ENCODE measurements around the gene MYH11.

Gene MYH11

DNA sequence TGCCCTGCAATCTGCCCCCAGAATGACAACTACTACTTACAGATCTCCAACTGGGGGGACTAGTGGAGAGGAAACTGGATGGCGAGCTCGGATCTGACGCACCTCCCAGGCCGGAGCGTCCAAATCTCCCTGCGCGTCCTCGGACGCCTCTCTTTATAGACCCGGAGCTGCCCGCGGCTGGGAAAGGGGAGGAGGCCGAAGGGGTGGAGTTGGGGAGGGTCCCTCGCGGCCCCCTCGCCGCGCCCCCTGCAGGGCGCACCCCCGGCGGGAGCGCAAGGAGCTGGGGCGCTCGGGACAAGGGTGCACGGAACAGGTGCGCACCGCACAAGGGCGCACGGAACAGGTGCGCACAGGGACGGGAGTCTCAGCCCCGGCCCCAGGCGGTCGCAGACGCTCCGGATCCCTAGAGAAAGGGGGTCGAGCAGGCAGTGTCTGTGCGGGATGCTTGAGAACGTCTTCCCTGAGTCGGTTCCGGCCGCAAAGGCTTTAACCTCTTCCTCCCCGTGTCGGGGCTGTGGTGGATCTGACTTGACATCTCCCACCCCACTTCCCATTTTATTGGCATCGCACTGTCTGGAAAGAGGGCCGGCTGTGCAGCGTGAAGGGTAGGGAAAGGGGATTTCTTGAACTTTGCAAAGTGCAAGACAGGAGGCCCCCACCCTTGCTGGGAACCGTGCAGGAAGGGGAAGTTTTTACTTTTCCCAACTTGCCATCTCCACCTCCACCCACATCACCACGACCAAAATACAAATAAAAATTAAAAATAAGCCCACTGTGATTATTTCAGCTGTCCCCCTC is at the start of gene MYH11:
TSS of gene MYH11 (minus strand) at position 128 of the 798 bp plus-strand sequence. CDS start 18,776 bp downstream, outside the sequence.
- DNase-seq, result no peak

DNA sequence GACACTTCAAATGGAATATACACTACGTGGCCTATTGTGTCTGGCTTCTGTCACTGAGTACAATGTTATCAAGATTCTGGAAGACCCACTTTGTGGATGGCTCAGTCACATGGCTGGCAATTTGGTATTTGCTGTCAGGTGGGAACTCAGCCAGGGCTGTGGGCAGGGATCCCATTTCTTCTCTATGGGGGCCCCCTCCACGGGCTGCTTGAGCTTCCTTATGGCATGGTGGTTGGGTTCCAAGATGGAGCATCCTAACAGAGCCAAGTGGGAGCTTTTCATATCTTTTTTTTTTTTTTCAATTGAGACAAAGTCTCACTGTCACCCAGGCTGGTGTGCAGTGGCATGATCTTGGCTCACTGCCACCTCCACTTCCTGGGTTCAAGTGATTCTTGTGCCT is 49.6 kb upstream of the MYH11 start:
- DNase-seq, result no peak

DNA sequence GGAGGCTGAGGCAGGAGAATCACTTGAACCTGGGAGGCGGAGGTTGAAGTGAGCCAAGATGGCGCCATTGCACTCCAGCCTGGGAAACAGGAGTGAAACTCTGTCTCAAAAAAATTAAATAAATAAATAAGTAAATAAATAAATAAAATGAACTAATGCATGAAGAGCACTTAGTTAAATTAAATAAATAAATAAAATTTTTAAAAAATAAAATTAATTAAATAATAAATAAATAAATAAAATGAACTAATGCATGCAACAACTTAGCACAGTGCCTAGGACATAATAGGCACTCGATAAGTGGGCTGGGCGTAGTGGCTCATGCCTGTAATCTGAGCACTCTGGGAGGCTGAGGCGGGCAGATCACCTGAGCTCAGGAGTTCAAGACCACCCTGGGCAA is 47.1 kb upstream of the MYH11 start:
- DNase-seq, result no peak

DNA sequence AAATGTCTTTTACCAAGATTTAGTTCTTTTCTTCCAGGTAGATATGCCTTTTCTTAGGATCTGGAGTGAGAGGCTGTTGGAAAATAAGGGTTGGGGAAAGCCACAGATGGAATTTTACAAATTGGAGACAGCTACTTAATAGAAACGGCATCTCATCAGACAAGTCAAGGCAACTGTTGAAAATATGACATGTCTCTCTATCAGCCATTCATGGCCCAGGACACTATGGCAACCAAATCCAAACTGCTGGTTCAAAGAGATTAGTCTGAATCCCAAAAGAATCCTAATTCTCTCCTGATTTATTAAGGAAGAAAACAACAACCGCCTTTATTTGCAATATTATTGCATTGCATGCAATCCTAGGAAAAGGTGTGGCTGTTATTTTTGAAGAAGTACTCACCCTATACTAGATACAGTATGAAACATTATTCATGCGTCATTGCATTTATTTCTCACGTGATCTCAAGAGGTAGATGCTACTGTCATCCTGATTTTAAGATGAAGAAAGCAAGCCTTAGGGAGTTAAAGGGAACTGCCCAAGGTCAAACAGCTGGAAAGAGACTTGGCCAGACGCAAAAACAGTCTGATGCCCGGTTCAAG is 44.2 kb upstream of the MYH11 start:
- no peak for DNase-seq

DNA sequence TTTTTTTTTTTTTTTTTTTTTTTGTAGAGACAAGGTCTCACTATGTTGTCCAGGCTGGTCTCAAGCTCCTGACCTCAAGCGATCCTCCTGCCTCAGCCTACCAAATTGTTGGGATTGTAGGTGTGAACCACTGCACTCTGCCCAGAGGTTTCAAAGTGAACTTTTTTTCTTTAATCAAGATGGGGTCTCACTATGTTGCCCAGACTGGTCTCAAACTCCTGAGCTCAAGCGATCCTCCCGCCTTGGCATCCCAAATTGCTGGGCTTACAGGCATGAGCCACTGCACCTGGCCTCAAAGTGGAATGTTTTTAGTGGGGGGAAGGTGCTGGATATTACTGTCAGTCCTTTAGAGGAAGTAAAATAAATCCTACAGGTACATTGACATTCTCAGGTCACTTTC is 43.5 kb upstream of the MYH11 start:
- no peak for DNase-seq

DNA sequence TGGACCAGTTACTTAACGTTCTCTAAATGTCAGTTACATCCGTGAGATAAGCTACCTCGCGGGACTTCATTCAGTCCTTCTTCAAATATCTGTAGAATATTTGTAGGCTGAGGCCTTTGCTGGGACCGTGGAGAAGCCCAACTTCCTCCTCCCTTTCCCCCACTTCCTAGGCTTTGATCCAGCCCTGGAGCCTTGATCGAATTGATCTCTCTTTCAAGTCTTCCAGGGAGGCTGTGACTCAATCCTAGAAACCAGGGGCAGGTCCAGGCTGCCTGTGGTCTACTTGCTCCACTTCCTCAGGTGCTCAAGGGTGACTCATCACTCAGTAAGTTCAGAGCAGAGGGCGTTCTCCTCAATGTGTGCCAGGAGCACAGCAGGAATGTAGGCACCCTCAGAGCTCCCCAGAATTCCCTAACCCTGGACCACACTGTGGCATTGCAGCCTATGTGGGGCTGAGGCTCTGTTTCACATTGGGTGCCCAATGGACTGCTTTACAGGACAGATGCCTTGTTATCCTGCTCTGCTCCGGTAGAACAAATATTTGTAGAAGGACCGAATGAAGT is 42.8 kb upstream of the MYH11 start:
- no peak for DNase-seq

DNA sequence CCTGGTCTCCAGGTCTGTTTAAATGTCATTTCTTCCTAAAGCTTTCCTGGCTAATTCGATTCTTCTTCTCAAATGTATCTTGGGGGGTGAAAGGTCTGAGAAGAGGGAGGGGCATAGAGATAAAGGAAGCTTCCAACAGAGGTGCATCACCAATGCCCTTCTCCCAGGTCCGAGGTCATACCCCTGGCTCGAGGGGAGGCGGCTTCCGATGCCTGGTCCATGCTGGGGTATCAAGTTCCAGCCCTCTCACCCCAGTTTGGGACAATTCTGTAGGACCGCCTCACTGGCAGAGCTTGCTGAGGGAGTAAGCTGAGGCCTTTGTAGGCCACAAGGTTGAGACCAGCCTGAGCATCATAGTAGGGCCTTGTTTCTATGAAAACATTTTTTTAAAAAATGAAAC is 41.8 kb upstream of the MYH11 start:
- no peak for DNase-seq

DNA sequence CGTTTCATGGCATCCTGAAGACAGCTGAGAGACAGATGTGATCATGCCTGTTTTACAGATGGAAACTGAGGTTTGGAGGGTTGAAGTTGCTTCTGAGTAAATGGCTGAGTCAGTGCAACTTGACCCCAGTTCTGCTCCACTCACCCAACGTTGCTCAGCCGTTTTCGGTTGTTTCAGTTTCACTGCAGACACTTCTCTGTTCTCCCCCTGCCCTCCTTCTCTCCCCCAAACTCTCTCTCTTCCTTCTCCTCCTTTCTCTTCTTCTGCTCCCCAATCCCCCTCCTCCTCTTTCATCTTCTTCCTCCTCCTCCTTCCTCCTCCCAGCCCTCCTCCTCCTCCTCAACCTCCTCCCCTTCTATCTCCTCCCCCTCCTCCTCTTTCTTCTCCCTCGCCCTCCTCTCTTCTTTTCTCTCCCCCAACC is 41.0 kb upstream of the MYH11 start:
- DNase-seq, result no peak

DNA sequence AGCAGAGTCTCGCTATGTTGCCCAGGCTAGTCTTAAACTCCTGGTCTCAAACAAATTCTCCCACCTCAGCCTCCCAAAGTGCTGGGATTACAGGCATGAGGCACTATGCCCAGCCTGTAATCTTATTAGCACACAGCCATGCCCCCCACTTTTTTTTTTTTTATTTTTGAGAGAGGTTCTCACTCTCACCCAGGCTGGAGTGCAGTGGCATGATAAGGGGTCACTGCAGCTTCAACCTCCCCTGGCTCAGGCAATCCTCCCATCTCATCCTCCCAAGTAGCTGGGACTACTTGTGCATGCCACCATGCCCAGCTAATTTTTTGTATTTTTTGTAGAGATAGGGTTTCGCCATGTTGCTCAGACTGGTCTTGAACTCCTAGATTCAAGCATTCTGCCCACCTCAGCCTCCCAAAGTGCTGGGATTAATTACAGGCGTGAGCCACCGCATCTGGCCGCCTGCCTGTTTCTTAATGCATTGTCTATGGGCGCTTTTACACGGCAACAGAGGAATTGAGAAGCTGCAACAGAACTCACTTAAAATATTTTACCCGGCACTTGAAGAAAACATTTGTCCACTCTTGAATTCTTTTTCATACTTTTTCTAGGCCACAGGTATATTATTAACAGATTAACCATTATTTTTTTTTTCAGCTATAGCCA is 40.4 kb upstream of the MYH11 start:
- DNase-seq, result no peak

DNA sequence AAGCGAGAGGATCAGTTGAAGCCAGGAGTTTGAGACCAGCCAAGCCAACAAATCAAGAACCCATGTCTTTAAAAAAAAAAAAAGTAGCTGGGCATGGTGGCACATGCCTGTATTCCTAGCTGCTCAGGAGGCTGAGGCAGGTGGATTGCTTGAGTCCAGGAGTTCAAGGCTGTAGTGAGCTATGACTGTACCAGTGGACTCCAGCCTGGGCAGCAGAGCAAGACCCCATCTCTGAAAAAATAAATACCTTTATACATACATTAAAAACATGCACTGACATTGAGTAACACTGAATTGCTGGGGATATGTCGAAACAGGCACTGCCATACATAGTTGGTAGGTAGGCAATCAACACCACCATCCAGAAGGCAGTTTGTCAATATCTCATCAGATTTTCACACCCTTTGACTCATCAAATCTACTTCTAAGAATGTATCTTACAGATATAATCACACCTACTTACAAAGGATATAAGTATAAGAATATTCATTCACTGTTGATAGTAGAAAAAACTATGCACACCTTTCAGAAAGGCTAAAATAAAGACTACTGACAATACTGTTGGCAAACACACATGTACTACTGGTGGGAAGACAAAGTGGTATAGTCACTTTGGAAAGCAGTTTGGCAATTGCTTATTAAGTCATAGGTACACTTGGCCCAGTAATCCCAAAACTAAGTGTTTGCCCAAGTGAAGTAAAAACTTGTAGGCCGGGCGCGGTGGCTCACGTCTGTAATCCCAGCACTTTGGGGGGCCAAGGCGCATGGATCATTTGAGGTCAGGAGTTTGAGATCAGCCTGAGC is 37.9 kb upstream of the MYH11 start:
- DNase-seq, result no peak

DNA sequence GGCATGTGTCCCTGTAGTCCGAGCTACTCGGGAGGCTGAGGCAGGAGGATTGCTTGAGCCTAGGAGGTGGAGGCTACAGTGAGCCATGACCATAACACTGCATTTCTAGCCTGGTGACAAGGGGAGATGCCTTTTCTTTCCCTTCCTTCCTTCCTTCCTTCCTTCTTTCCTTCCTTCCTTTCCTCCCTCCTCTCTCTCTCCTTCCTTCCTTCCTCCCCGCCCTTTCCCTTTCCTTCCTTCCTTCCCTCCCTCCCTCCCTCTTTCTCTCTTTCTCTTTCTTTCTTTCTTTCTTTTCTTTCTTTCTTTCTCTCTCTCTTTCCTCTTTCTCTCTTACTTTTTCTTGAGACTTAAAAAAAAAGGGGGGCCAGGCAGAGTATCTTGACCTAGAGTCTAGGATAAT is 34.7 kb upstream of the MYH11 start:
- DNase-seq, result no peak

DNA sequence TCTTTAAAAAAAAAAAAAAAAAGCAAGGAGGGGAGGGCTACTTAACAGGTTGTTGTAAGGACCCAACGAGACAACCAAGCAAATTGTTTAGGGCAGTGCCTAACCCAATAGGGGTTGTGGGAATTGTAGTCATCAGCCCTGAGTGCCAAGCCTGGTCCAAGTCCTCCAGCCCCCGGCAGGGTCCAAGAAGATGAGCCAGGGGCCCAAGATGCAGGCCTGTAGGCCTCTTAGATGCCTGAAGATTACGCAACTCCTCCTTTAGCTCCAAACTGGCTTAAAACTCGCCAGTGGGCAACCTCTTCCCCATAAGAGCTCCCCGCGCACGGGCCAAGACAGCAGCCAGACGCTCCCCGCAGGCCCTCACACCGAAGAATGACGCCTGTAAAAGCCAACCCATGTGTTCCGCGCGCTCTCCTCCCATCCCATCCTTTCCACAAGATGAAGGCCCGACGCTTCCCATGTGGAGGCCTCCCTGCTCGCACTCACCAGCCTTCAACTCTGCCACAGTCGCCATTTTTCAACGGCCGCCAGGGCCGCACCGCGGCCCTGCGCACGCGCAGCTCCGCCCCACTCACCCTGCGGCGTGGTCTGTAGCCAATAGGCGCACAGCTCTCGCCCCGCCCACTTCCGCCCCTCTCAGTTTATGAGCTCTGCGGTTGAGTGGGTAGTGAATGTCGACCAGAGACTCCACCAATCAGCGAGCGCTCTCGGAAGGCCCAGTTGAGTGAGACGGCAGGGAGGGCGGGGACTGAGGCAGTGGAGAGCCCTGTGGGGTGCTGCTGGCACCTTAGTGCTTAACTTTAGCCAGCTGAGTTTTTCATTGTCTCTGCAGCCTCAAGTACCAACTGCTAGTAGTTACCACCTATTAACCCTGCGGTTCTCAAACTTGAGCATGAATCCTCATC is 31.5 kb upstream of the MYH11 start, which contains the start of gene CEP20:
TSS of gene CEP20 (minus strand) at position 532 of the 905 bp plus-strand sequence. CDS start at position 514, 18 bp downstream.
- peak; percentile 99 for DNase-seq

DNA sequence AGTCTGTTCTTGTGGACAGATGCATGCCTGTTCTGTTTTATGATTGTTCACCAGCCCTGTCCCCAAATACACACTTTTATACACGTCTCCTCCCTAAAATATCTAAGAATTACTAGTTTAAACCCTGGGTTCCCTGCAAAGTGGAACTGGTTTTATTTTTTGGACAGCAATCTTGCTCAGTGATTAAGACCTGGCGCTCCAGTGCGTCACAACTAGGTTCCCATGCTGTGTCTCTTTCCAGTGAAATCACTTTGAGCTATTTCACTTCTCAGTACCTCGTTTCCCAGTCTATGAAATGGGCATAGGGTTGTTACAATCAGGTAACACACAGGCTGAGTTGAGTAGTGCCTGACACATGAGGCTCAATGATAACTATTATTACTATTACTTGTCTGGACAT is 30.5 kb upstream of the MYH11 start:
- no peak for DNase-seq

DNA sequence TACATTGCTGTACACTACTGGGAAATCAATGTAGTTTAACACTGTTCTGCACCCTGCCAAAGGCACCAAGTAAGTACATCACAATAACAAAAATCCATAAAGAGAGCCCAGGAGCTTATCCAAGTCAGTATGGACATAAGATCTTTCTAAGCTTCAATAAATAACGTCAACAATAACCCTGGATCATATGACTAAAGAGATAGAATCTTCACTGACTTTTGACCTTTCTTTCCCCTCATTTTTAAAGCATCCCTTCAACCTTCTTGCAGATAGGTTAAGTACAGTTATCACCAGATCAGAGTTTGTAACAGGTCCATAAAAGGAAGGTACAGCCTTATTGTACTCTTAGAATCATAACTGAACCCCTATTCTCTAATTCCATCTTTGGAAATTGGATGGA is 29.2 kb upstream of the MYH11 start:
- no peak for DNase-seq

DNA sequence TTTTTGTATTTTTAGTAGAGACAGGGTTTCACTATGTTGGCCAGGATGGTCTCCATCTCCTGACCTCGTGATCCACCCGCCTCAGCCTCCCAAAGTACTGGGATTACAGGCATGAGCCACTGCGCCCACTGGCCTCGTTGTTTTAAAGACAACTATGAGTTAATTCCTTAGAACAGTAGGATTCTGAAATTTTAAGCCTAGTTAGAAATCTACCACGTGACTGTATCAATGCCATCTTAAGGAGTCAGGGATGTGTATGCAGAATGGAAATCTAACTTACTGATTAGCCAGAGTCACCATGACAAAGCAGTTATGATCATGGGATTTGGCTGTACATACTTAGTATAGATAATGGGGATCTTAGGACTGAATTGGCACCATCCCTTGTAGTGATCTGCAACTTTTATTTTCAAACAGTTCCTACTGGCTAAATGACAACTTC is 28.8 kb upstream of the MYH11 start:
- no peak for DNase-seq

DNA sequence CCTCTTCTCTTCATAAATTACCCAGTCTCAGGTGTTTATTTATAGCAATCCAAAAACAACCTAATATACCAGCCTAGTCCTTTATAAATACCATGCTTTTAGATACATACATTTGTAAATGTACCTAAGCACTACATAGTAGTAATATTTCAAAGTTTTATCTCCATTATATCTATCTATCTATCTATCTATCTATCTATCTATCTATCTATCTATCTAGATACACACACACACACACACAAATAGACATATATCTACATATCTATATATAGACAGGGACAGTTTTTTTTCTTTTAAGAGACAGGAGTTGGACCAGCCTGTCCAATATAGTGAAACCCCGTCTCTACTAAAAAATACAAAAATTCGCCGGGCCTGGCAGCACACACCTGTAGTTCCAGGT is 25.7 kb upstream of the MYH11 start:
- DNase-seq, result no peak

DNA sequence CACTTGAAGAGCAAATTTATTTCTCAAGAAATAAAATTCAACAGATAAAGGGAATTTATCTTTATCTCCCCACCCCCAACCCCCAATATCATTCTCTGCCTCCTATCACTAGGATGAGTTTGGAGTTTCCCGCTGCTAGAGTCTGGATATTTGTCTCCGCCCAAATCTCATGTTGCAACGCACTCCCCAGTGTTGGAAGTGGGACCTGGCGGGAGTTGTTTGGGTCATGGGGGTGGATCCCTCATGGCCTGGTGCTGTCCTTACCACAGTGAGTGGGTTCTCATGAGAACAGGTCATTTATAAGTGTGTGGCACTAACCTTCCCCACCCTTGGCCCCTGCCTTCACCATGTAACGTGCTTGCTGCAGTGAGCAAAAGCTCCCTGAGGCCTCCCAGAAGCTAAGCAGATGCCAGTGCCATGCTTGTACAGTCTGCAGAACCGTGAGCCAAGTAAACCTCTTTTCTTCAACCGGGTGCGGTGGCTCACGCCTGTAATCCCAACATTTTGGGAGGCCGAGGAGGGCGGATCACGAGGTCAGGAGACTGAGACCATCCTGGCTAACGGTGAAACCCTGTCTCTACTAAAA is 25.1 kb upstream of the MYH11 start:
- no peak for DNase-seq

DNA sequence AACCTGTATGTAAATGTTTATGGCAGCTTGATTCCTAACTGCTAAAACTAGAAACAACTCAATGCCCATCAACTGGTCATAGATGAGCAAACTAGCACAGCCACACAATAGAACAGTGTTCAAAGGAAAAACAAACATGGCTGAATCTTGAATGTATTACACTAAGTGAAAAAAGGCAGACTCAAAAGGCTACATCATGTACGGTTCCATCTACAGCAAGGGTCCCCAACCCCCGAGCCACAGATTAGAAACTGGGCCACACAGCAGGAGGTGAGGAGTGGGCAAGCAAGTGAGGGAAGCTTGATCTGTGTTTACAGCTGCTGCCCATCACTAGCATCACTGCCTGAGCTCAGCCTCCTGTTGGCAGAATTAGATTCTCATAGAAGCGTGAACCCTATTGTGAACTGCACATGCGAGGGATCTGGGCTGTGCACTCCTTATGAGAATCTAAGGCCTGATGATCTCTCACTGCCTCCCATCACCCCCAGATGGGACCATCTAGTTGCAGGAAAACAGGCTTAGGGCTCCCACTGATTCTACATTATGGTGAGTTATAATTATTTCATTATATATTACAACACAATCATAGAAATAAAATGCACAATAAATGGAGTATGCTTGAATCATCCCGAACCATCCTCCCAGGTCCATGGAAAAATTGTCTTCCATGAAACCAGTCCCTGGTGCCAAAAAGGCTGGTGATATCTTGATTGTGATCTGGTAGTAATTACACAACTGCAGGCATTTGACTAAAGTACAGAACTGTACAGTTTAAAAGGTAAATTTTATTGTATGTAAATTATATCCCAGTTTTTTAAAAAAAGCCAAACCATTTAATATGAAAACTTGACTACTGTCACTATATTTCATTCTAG is 23.8 kb upstream of the MYH11 start:
- DNase-seq, result no peak

DNA sequence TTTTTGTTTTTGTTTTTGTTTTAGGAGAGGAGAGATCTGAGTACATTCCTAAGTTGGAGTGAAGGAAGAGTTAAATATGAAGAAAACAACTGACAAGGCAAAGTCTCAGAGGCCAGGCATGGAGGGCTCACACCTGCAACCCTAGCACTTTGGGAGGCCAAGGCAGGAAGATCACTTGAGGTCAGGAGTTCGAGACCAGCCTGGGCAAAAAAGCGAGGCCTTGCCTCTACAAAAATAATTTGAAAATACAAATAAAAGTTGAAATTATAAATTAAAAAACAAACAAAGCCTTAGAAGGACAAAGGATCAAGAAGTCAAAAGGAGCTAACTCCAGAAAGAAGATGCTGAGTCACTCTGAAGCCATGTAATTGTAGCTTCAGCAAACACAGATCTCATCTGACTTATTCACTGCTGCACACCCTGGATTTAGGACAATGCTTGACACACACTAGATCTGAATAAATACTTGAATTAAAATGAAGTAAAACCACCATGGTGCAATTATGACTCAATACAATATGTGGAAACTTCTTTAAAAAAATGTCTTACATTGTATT is 22.5 kb upstream of the MYH11 start:
- DNase-seq, result no peak

DNA sequence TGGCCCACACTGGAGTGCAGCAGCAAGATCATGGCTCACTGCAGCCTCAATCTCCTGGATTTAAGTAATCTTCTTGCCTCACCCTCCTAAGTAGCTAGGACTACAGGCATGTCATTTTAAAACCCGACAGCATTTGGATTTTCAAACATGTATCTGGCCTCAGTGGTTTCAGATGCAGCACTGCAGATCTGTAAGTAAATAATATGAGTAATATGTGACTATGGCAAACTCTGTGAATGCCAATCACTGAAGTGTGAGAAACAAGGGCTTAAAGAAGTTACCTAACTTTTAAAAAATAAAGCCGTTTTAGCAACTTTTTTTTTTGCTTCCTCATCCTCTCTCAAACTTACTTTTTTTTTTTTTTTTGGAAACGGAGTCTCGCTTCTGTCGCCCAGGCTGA is 19.7 kb upstream of the MYH11 start:
- DNase-seq, result no peak

Data from activated CD8-positive, alpha-beta memory T cell treated with anti-CD3 and anti-CD28 coated beads for 24 hours (primary cell).